Stimulated activated CD4-positive, alpha-beta T cell treated with anti-CD3 and anti-CD28 coated beads, Interleukin-12 subunit alpha, Interleukin-12 subunit beta, amount 100 ng/mL, for 4 hours (primary cell): ENCODE results near the gene KCNG2.

Experiments
- DNase-seq: peaks from one replicate; pipeline ENCODE4 v3.0.0-alpha.2; 2020

Gene KCNG2

GRCh38 chr18:79945118-79946042 lies 147.6 kb downstream of the KCNG2 start:
- DNase-seq = no peak

GRCh38 chr18:79947054-79947755 lies 149.5 kb downstream of the KCNG2 start:
- no peak for DNase-seq

GRCh38 chr18:79947881-79948610 lies 150.3 kb downstream of the KCNG2 start:
- DNase-seq = no peak

GRCh38 chr18:79948719-79949411 lies 151.1 kb downstream of the KCNG2 start:
- DNase-seq = no peak
